ENCODE data around the gene NANOS3. TPM values are rescaled to one million over a fixed set of nuclear protein-coding genes. Genes with fewer than 3 reads are reported as not detected.

The NANOS3 gene
- total and polyA plus RNA-seq, 2 of the 13 experiments (the other 11 are each of a cell fraction or from before 2014, with no cell fraction given) = 0.21 TPM; not detected in 1

DNA sequence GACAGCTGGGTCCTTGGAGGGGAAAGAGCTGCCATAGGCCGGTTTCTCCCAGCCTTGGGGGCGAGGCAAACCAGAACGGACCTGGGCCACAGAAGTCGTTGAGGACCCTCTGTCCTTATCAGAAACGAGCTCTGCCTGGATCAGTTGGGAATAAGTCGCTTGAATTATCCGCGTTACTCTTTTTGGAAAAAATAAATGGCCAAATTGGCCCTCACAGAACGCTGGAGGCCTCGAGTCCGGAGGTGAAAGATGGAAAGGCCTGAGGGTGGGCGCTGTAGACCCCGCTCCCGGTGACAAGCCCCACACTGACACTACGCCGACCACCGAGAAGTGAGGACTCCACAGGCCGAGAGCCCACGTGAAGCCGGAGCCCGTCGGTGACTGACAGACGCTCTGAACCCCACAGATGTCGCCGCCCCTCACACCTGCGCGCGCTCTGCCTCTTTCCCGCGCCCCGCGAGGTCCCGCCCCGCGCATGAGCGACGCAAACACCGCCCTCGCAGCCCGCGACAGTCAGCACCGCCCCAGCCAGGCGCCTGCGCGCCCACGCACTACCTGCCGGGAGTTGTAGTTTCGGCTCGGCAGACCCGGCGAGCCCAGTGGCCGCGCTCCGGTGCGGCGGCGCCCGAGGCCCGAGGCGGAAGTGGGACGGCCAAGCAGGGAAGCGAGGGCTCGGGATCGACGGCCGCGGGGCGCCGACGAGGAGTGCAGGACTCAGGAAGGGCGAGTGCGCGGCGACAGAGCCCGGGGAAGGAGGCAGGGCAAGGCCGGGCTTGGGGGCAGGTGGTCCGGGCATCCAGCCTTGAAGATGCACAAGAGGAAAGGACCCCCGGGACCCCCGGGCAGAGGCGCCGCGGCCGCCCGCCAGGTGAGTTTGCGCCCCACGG, 28.9 kb downstream of the NANOS3 start, which contains the start of the genes BRME1 and CC2D1A (continued):
- TF ChIP-seq ZNF101 (CRISPR knock-in tag; IDR thresholded peaks at IDR 0.05; ENCODE audit: borderline replicate concordance, low read depth) = no peak
- TF ChIP-seq, protein P1, sequence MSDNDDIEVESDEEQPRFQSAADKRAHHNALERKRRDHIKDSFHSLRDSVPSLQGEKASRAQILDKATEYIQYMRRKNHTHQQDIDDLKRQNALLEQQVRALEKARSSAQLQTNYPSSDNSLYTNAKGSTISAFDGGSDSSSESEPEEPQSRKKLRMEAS (IDR thresholded peaks at IDR 0.05) = peak; percentile 99
- TF ChIP-seq GABPA (IDR thresholded peaks at IDR 0.05; ENCODE audit: low read depth, low read length) = no peak
- TF ChIP-seq GABPA (CRISPR knock-in tag; IDR thresholded peaks at IDR 0.05; ENCODE audit: low read depth) = 0 out of 2 replicates have a peak, but pooled peaks have one; percentile 17
- TF ChIP-seq ZNF326 (CRISPR knock-in tag; IDR thresholded peaks at IDR 0.05; ENCODE audit: borderline replicate concordance) = no peak
- 0 out of 2 replicates have a peak, but pooled peaks have one; percentile 22 for TF ChIP-seq JUN (CRISPR knock-in tag; IDR thresholded peaks at IDR 0.05)
- TF ChIP-seq ZNF512 (CRISPR knock-in tag; IDR thresholded peaks at IDR 0.05) = peak; percentile 48; the same call in 1 of the 2 replicates
- TF ChIP-seq ZEB1 (IDR thresholded peaks at IDR 0.05; ENCODE audit: insufficient replicate concordance, low read depth) = no peak
- no peak for TF ChIP-seq SIN3B (IDR thresholded peaks at IDR 0.05; ENCODE audit: low read length)
- no peak for TF ChIP-seq ZMYM3 (CRISPR knock-in tag; IDR thresholded peaks at IDR 0.05)
- TF ChIP-seq FOXC1 (CRISPR knock-in tag; IDR thresholded peaks at IDR 0.05; ENCODE audit: borderline replicate concordance) = peak; percentile 79
- TF ChIP-seq ZSCAN29 (CRISPR knock-in tag; conservative IDR thresholded peaks at IDR 0.05) = no peak; the same call in 1 of the 2 replicates
- peak; percentile 50; the same call in 1 of the 2 replicates for TF ChIP-seq YEATS4 (CRISPR knock-in tag; IDR thresholded peaks at IDR 0.05; ENCODE audit: borderline replicate concordance)
- TF ChIP-seq MAFF (IDR thresholded peaks at IDR 0.05; ENCODE audit: low read depth, low read length) = no peak
- TF ChIP-seq MIER3 (CRISPR knock-in tag; IDR thresholded peaks at IDR 0.05; ENCODE audit: borderline replicate concordance) = peak; percentile 73; the same call in 1 of the 2 replicates
- TF ChIP-seq SP5 (CRISPR knock-in tag; IDR thresholded peaks at IDR 0.05; ENCODE audit: borderline replicate concordance, low read depth) = peak; percentile 69; the same call in 1 of the 2 replicates
- TF ChIP-seq TOPORS (CRISPR knock-in tag; IDR thresholded peaks at IDR 0.05) = 0 out of 2 replicates have a peak, but pooled peaks have one; percentile 10
- peak; percentile 48; the same call in 1 of the 2 replicates for TF ChIP-seq HINFP (CRISPR knock-in tag; IDR thresholded peaks at IDR 0.05; ENCODE audit: low read depth)
- TF ChIP-seq FOXM1 (CRISPR knock-in tag; IDR thresholded peaks at IDR 0.05) = no peak
- TF ChIP-seq TCF7 (IDR thresholded peaks at IDR 0.05; ENCODE audit: low read depth) = no peak
- TF ChIP-seq ZNF749 (CRISPR knock-in tag; IDR thresholded peaks at IDR 0.05; ENCODE audit: borderline replicate concordance) = no peak
- TF ChIP-seq ZNF296 (CRISPR knock-in tag; conservative IDR thresholded peaks at IDR 0.05) = no peak; the same call in 1 of the 2 replicates
- no peak for TF ChIP-seq ASH2L (IDR thresholded peaks at IDR 0.05; ENCODE audit: insufficient read length, low read depth, low read length)
- peak; percentile 34; the same call in 1 of the 2 replicates for TF ChIP-seq ZNF263 (CRISPR knock-in tag; IDR thresholded peaks at IDR 0.05)
- TF ChIP-seq KLF15 (CRISPR knock-in tag; IDR thresholded peaks at IDR 0.05; ENCODE audit: borderline replicate concordance) = no peak
- TF ChIP-seq, protein P2, sequence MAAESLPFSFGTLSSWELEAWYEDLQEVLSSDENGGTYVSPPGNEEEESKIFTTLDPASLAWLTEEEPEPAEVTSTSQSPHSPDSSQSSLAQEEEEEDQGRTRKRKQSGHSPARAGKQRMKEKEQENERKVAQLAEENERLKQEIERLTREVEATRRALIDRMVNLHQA (CRISPR knock-in tag; IDR thresholded peaks at IDR 0.05) = no peak

Measured in HepG2 (cell line).